Neuron (in vitro differentiated cells): ENCODE measurements around the gene JAKMIP2.
"Not testable (repeated sequence)": the region's sequence is repeated elsewhere in the genome, so short reads cannot be mapped to it uniquely, and the experiment has no call there.

Experiments
- H2AFZ ChIP-seq: one replicate; pipeline ENCODE4 v1.6.1; 2013; ENCODE audit warnings: low read depth, mild to moderate bottlenecking, inconsistent platforms, low read length, moderate library complexity
- H3K27me3 ChIP-seq: one replicate; pipeline ENCODE4 v1.6.1; 2013; ENCODE audit warnings: low read length; ENCODE audit not compliant: insufficient read depth
- H3K36me3 ChIP-seq: one replicate; pipeline ENCODE4 v1.6.1; 2013; ENCODE audit warnings: low read length; ENCODE audit not compliant: insufficient read depth
- H3K4me1 ChIP-seq: one replicate; pipeline ENCODE4 v1.6.1; 2013; ENCODE audit warnings: low read length; ENCODE audit not compliant: insufficient read depth
- H3K4me3 ChIP-seq: 2 replicates; pipeline ENCODE4 v1.5.1; 2013; ENCODE audit warnings: mild to moderate bottlenecking, low read length, moderate library complexity
- H3K9me3 ChIP-seq: one replicate; pipeline ENCODE4 v1.6.1; 2013; ENCODE audit warnings: low read length

Gene JAKMIP2

DNA sequence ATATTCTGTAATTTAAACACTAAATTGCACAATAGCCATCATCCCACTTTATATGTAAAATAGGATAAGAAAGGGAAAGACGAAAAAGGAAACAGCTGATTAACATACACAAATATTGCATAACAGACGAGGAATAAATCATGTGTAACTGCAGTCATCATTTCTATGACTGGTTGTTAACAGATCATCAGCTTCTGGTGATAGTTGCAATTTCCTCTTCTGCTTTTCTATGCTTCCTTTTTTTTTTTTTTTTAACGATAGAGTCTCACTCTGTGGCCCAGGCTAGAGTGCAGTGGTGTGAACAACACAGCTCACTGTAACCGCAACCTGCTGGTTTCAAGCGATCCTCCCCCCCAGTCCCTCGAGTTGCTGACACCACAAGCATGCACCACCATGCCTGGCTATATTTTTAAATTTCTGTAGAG is 22.5 kb upstream of the JAKMIP2 start:
- no peak overlapping the region for H3K4me3 ChIP-seq
- no peaks in the 10 kb centered on the region for H3K9me3 ChIP-seq
- peaks cover 5% of the 10 kb centered on the region for H3K4me1 ChIP-seq
- H3K27me3 ChIP-seq: peaks cover 1% of the 10 kb centered on the region
- peak overlapping the region; percentile 14 for H2AFZ ChIP-seq
- H3K36me3 ChIP-seq: no peaks in the 10 kb centered on the region

DNA sequence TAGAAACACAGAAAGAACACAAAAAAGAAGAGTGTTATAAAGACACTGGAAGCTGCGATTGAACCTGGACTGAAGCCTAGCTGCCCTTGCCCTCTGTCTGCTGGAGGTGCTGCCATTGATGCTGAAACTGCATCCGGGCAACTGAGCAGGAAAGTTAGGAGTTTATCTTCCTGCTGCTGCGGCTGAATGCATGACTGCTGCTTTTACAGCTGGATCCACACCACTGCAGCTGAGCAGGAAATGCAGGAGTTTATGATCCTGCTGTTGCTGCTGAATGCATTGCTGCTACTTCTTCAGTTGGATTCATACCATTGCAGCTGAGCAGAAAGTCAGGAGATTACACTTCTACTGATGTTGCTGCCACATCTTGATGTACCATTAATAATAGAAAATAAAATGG is 21.8 kb upstream of the JAKMIP2 start:
- no peak overlapping the region for H3K4me3 ChIP-seq
- no peaks in the 10 kb centered on the region for H3K9me3 ChIP-seq
- no peaks in the 10 kb centered on the region for H3K36me3 ChIP-seq
- peaks cover 4% of the 10 kb centered on the region for H3K27me3 ChIP-seq
- H3K4me1 ChIP-seq: peaks cover 5% of the 10 kb centered on the region
- H2AFZ ChIP-seq: no peak overlapping the region

- Histone ChIP-seq H3K27me3 (peaks cover 4% of the 10 kb centered on the region), H2AFZ (no peak overlapping the region)
Measured at GRCh38 chr5:147803926-147804325, 21.4 kb upstream of the JAKMIP2 start.

GRCh38 chr5:147803161-147803560 is 20.6 kb upstream of the JAKMIP2 start:
- H3K27me3 ChIP-seq, H3K36me3 ChIP-seq, H3K4me3 ChIP-seq, H3K9me3 ChIP-seq, H2AFZ ChIP-seq, H3K4me1 ChIP-seq: not testable (repeated sequence)

More at GRCh38 chr5:147803926-147804325, 21.4 kb upstream of the JAKMIP2 start:
- Histone ChIP-seq H3K36me3 (no peaks in the 10 kb centered on the region), H3K4me1 (peaks cover 5% of the 10 kb centered on the region), H3K9me3 (no peaks in the 10 kb centered on the region), H3K4me3 (no peak overlapping the region)

DNA sequence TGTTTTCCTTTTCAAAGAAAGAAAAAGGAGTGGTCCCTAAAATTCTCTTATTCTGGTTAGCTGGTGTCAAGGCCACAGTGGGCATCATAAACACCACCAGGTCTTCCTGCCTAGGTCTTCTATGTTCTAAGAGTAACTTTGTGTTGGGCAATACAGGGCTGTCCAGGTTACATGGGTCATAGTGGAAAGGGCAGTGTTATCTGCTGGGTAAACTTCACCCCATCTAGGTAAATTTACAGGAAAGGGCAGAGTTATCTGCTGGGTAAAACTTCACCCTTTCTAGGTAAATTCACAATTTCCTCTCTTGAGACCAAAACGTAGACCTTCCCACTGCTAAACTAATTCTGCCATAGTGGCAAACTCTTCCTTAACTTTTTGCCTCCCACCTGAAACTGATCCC is 18.9 kb upstream of the JAKMIP2 start:
- H3K4me3 ChIP-seq: no peak overlapping the region
- peaks cover 5% of the 10 kb centered on the region for H3K4me1 ChIP-seq
- peaks cover 4% of the 10 kb centered on the region for H3K27me3 ChIP-seq
- no peaks in the 10 kb centered on the region for H3K36me3 ChIP-seq
- H2AFZ ChIP-seq: no peak overlapping the region
- no peaks in the 10 kb centered on the region for H3K9me3 ChIP-seq

GRCh38 chr5:147800491-147800890 is 18.0 kb upstream of the JAKMIP2 start:
- peaks cover 5% of the 10 kb centered on the region for H3K4me1 ChIP-seq
- H3K27me3 ChIP-seq: peaks cover 4% of the 10 kb centered on the region
- no peaks in the 10 kb centered on the region for H3K36me3 ChIP-seq
- no peaks in the 10 kb centered on the region for H3K9me3 ChIP-seq
- no peak overlapping the region for H2AFZ ChIP-seq
- H3K4me3 ChIP-seq: no peak overlapping the region

GRCh38 chr5:147796556-147797308 is 14.2 kb upstream of the JAKMIP2 start:
- no peak overlapping the region for H2AFZ ChIP-seq
- peaks cover 4% of the 10 kb centered on the region for H3K27me3 ChIP-seq
- no peaks in the 10 kb centered on the region for H3K9me3 ChIP-seq
- no peak overlapping the region for H3K4me3 ChIP-seq
- H3K36me3 ChIP-seq: no peaks in the 10 kb centered on the region
- no peaks in the 10 kb centered on the region for H3K4me1 ChIP-seq

- Histone ChIP-seq H3K27me3 (no peaks in the 10 kb centered on the region), H2AFZ (no peak overlapping the region), H3K4me1 (no peaks in the 10 kb centered on the region), H3K9me3 (no peaks in the 10 kb centered on the region), H3K36me3 (no peaks in the 10 kb centered on the region), H3K4me3 (no peak overlapping the region)
Measured at GRCh38 chr5:147791181-147791580, 8.7 kb upstream of the JAKMIP2 start.

DNA sequence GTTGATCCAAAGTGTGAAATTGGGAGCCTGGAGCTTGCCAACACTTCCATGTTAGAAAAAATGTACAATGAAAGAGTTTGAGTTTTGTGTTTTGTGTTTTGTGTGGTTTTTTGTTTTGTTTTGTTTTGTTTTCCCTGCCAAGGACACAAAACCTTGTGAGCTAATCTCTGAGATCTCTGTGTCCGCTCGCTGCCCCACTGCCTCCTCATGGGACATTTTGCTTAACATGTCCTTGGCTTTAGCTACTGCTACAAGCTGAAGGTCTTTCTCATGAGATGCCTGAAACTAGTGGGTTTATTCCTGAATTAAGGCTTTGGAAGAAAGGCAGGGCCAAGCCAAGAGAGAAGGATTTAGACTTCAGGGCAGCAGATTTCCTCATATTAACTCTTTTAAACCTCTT is 7.3 kb upstream of the JAKMIP2 start:
- Histone ChIP-seq H3K4me1 (no peaks in the 10 kb centered on the region), H3K4me3 (no peak overlapping the region), H3K27me3 (no peaks in the 10 kb centered on the region), H3K36me3 (no peaks in the 10 kb centered on the region), H3K9me3 (no peaks in the 10 kb centered on the region), H2AFZ (no peak overlapping the region)

DNA sequence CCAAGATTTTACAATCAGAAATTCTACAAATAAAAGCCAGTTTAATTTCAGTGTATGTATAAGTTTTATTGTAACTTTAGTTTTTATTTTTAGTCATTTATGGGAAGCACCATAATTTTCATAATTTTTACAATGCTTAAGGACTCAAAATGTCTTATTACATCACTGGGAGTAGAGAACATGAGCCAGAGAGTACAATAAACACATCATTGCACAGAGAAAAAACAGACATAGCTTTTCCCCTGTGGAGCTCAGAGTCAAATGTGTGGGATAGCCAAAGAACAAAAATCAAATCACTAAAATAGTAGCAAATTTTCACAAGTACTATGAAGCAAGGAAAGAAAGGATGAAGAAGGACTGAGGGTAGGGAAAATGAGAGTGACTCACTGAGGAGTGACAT is 5.5 kb upstream of the JAKMIP2 start:
- Histone ChIP-seq H3K4me3 (no peak overlapping the region), H2AFZ (no peak overlapping the region), H3K36me3 (no peaks in the 10 kb centered on the region), H3K9me3 (no peaks in the 10 kb centered on the region), H3K27me3 (no peaks in the 10 kb centered on the region), H3K4me1 (peaks cover 4% of the 10 kb centered on the region)

- Histone ChIP-seq H2AFZ (no peak overlapping the region), H3K27me3 (no peaks in the 10 kb centered on the region), H3K9me3 (no peaks in the 10 kb centered on the region), H3K4me3 (no peak overlapping the region), H3K36me3 (no peaks in the 10 kb centered on the region), H3K4me1 (peaks cover 7% of the 10 kb centered on the region)
Measured at GRCh38 chr5:147786142-147786541, 3.6 kb upstream of the JAKMIP2 start.

DNA sequence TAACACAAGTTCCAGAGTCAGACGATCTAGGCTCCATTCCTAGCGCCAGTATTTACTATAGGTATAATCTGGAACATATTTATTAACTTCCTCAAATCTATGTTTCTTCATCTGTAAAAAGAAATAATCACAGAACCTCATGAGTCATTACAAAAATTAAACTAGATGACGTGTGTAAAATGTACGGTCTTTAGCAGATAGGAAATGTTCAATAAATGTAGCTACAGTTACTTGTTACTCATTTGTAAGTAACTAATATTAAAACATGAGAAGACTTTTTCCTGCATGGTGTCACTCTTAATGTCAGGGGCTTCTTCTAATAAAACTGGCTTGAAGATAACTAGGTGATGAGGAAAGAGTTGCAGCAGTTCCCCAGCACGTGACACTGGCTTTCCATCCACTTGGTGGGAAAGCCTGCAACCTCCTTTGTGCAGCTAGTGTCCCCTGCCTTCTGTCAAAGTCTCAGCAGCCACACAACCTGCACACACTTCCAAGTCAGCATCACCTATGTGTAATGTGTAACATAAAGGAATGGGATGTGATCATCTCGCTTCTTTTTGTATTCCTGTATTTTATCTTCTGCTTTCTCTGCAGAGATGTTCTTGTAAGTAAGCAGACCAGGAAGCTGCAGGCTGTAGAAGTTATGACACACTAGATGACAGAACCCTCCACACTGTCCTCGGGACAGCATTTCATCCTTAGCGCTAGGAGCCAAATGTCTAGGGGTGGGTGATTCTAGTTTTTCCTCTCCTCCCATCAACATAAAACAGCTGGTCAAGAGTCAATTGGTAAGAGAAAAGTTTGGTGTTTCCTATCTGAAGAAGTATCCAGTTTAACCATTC is 1.8 kb upstream of the JAKMIP2 start:
- H3K27me3 ChIP-seq: no peaks in the 10 kb centered on the region
- no peaks in the 10 kb centered on the region for H3K36me3 ChIP-seq
- H2AFZ ChIP-seq: no peak overlapping the region
- no peaks in the 10 kb centered on the region for H3K9me3 ChIP-seq
- H3K4me1 ChIP-seq: peaks cover 19% of the 10 kb centered on the region
- no peak overlapping the region for H3K4me3 ChIP-seq

- Histone ChIP-seq H3K27me3 (no peaks in the 10 kb centered on the region), H3K9me3 (no peaks in the 10 kb centered on the region), H3K4me3 (peak overlapping the region; percentile 77), H3K4me1 (peaks cover 31% of the 10 kb centered on the region), H3K36me3 (no peaks in the 10 kb centered on the region), H2AFZ (no peak overlapping the region)
Measured at GRCh38 chr5:147780924-147781573, 1.5 kb downstream of the JAKMIP2 start.
